GM12878 (cell line): Measurements from ENCODE around the gene ARHGEF38. TPM values are rescaled to one million over a fixed set of nuclear protein-coding genes. Genes with fewer than 3 reads are reported as not detected.

Source experiments
- ATF3 ChIP-seq: IDR thresholded peaks from 2 replicates; pipeline ENCODE4 v1.6.1; 2011; ENCODE audit warnings: low read depth, mild to moderate bottlenecking, low read length, moderate library complexity, borderline replicate concordance; ENCODE audit errors: extremely low read depth
- BHLHE40 ChIP-seq, 2 experiments: fragments of 450-650 bp in 1 of 2; IDR thresholded peaks; 2 replicates each; pipeline ENCODE4 v1.6.1; 2011 to 2017; ENCODE audit warnings: low read depth in 2 of 2, borderline replicate concordance in 1 of 2, improper control_type of control experiment in 1 of 2, low read length in 1 of 2, mild to moderate bottlenecking in 1 of 2
- CBX5 ChIP-seq: sonication (generic); IDR thresholded peaks from 2 replicates; pipeline ENCODE4 v1.6.1; 2016; ENCODE audit warnings: low read depth, moderate library complexity, mild to moderate bottlenecking, inconsistent platforms
- CEBPZ ChIP-seq: fragments of 150-350 bp; IDR thresholded peaks from 2 replicates; pipeline ENCODE4 v1.6.1; 2016; ENCODE audit warnings: low read depth, low read length
- CTCF ChIP-seq, 3 experiments: IDR thresholded peaks in 2 of 3; conservative IDR thresholded peaks in 1 of 3; 2 replicates each; pipeline ENCODE4 v1.5.1; 2011; ENCODE audit warnings: low read depth in 3 of 3, low read length in 3 of 3, mild to moderate bottlenecking in 3 of 3, control low read depth in 2 of 3, moderate library complexity in 2 of 3, inconsistent platforms in 1 of 3, mixed read lengths in 1 of 3; ENCODE audit not compliant: control insufficient read depth in 2 of 3, insufficient read depth in 1 of 3; ENCODE audit errors: extremely low read depth in 1 of 3
- EGR1 ChIP-seq, 2 experiments: IDR thresholded peaks; 1 replicate in 1 of 2; 2 replicates in 1 of 2; pipeline ENCODE4 v1.6.1; 2011 to 2012; ENCODE audit warnings: low read depth in 2 of 2, low read length in 2 of 2, borderline replicate concordance in 1 of 2, mild to moderate bottlenecking in 1 of 2, moderate library complexity in 1 of 2
- ETV6 ChIP-seq, 2 experiments: fragments of 450-650 bp in 1 of 2; IDR thresholded peaks in 1 of 2; conservative IDR thresholded peaks in 1 of 2; 2 replicates each; pipeline ENCODE4 v1.6.1; 2014; ENCODE audit warnings: antibody characterized with exemption in 1 of 2, borderline replicate concordance in 1 of 2, low read depth in 1 of 2, mild to moderate bottlenecking in 1 of 2, moderate library complexity in 1 of 2
- IKZF2 ChIP-seq, 2 experiments: fragments of 450-650 bp; IDR thresholded peaks; 2 replicates each; pipeline ENCODE4 v1.6.1; 2017; ENCODE audit warnings: mild to moderate bottlenecking in 2 of 2, moderate library complexity in 2 of 2
- IRF4 ChIP-seq: IDR thresholded peaks from 2 replicates; pipeline ENCODE4 v1.6.1; 2011; ENCODE audit warnings: low read depth, low read length
- MYB ChIP-seq: fragments of 150-350 bp; IDR thresholded peaks from 2 replicates; pipeline ENCODE4 v1.6.1; 2014; ENCODE audit warnings: mild to moderate bottlenecking, low read depth, low read length, borderline replicate concordance
- MYC ChIP-seq: IDR thresholded peaks from 2 replicates; pipeline ENCODE4 v1.6.1; 2011; ENCODE audit warnings: mild to moderate bottlenecking, low read length, moderate library complexity, inconsistent platforms; ENCODE audit not compliant: insufficient read depth, insufficient replicate concordance, insufficient read length, severe bottlenecking
- NFXL1 ChIP-seq: fragments of 450-650 bp; IDR thresholded peaks from 2 replicates; pipeline ENCODE4 v1.6.1; 2017; ENCODE audit warnings: antibody characterized with exemption, mild to moderate bottlenecking, borderline replicate concordance
- POLR2AphosphoS5 ChIP-seq: IDR thresholded peaks from 2 replicates; pipeline ENCODE4 v1.6.1; 2011; ENCODE audit warnings: mild to moderate bottlenecking, low read length, inconsistent platforms
- PRDM15 ChIP-seq: fragments of 450-650 bp; formaldehyde crosslinking; IDR thresholded peaks from 2 replicates; pipeline ENCODE4 v1.4.0; 2020; ENCODE audit warnings: mild to moderate bottlenecking, moderate library complexity
- RAD21 ChIP-seq: IDR thresholded peaks from 2 replicates; pipeline ENCODE4 v1.6.1; 2011; ENCODE audit warnings: mild to moderate bottlenecking, low read depth, low read length, moderate library complexity; ENCODE audit not compliant: insufficient read depth
- RELA ChIP-seq: fragments of 450-650 bp; IDR thresholded peaks from 2 replicates; pipeline ENCODE4 v1.8.0; 2014; ENCODE audit warnings: borderline replicate concordance; ENCODE audit not compliant: partially characterized antibody
- SREBF1 ChIP-seq: IDR thresholded peaks from 2 replicates; pipeline ENCODE4 v1.6.1; 2012; ENCODE audit warnings: mild to moderate bottlenecking, low read length
- TBL1XR1 ChIP-seq: IDR thresholded peaks from 2 replicates; pipeline ENCODE4 v1.6.1; 2012; ENCODE audit warnings: low read depth, low read length, improper control_type of control experiment
- polyA plus RNA-seq, 11 experiments: library from polyadenylated mRNA; depleted of rRNA in 4 of 11; unstranded in 6 of 11; stranded (reverse) in 5 of 11; fragments of >200 nt; fragmentation: Nextera tagmentation in 4 of 11; fragmentation: Illumina TruSeq in 1 of 11; extraction: Ambion mirVana in 4 of 11; extraction: Trizol in 1 of 11; gene quantifications; 1 replicate in 1 of 11; 2 replicates in 10 of 11; pipeline versions ENCODE4 v1.2.1 to v1.2.3, GENCODE V29; 2011 to 2016; ENCODE audit warnings: inconsistent platforms in 2 of 11, missing spikeins in 2 of 11, low read depth in 1 of 11
- total RNA-seq, 4 experiments: library from RNA; depleted of rRNA in 3 of 4; stranded (reverse); fragments of >200 nt in 3 of 4; fragmentation: Illumina TruSeq in 1 of 4; extraction: Trizol in 1 of 4; gene quantifications; 2 replicates each; pipeline versions ENCODE4 v1.2.1 to v1.2.3, GENCODE V29; 2013 to 2021

The ARHGEF38 gene
- total and polyA plus RNA-seq, 10 of the 15 experiments (the other 5 are each of a cell fraction or from before 2014, with no cell fraction given): 0.01 to 1.1 (median 0.09) TPM; not detected in 2

- TF ChIP-seq ATF3 (no peak), IKZF2 (IDR thresholded peaks at IDR 0.05) (peak; percentile 94 to 96), EGR1 (IDR thresholded peaks at IDR 0.05; ENCODE audit: borderline replicate concordance in 1 of 2, low read depth in 2 of 2, low read length in 2 of 2) (peak; percentile 80 to 84), CTCF (IDR thresholded peaks at IDR 0.05 in 2 of 3, conservative IDR thresholded peaks at IDR 0.05 in 1 of 3; ENCODE audit: control insufficient read depth in 2 of 3, extremely low read depth in 1 of 3, insufficient read depth in 1 of 3, low read depth in 3 of 3, low read length in 3 of 3) (no peak), ETV6 (conservative IDR thresholded peaks at IDR 0.05 in 1 of 2, IDR thresholded peaks at IDR 0.05 in 1 of 2; ENCODE audit: borderline replicate concordance in 1 of 2, low read depth in 1 of 2) (peak in 1 of 2 experiments; percentile 86; a peak in 2 of 4 replicates), RAD21 (peak; percentile 48; the same call in 1 of the 2 replicates), BHLHE40 (IDR thresholded peaks at IDR 0.05; ENCODE audit: borderline replicate concordance in 1 of 2, low read depth in 2 of 2, low read length in 1 of 2) (peak; percentile 66 to 76), MYB (no peak), MYC (no peak), PRDM15 (CRISPR knock-in tag) (no peak), NFXL1 (no peak), TBL1XR1 (peak; percentile 90), CEBPZ (no peak), POLR2AphosphoS5 (peak; percentile 90), SREBF1 (peak; percentile 65), IRF4 (peak; percentile 89), CBX5 (peak; percentile 99), RELA (peak; percentile 97)
These were observed 156.0 kb downstream of the ARHGEF38 start, which contains the start of the genes GSTCD and INTS12 (continued) for GRCh38 chr4:105708181-105709080.
